Stimulated activated naive CD4-positive, alpha-beta T cell (primary cell): Measurements from ENCODE around the gene MC1R.
"Not testable (repeated sequence)": the region's sequence is repeated elsewhere in the genome, so short reads cannot be mapped to it uniquely, and the experiment has no call there.

ENCODE experiments used
- DNase-seq, 6 experiments: peaks; one replicate each; lab custom pipeline; 2025; lab: John Stamatoyannopoulos, UW

Gene MC1R

GRCh38 chr16:89934611-89935553 is 16.2 kb downstream of the MC1R start:
- no peak for DNase-seq

DNA sequence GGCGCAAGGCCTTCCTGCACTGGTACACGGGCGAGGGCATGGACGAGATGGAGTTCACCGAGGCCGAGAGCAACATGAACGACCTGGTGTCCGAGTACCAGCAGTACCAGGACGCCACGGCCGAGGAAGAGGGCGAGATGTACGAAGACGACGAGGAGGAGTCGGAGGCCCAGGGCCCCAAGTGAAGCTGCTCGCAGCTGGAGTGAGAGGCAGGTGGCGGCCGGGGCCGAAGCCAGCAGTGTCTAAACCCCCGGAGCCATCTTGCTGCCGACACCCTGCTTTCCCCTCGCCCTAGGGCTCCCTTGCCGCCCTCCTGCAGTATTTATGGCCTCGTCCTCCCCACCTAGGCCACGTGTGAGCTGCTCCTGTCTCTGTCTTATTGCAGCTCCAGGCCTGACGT is 17.0 kb downstream of the MC1R start:
- not testable (repeated sequence) for DNase-seq

GRCh38 chr16:89936034-89936433 is 17.4 kb downstream of the MC1R start:
- no peak for DNase-seq

DNA sequence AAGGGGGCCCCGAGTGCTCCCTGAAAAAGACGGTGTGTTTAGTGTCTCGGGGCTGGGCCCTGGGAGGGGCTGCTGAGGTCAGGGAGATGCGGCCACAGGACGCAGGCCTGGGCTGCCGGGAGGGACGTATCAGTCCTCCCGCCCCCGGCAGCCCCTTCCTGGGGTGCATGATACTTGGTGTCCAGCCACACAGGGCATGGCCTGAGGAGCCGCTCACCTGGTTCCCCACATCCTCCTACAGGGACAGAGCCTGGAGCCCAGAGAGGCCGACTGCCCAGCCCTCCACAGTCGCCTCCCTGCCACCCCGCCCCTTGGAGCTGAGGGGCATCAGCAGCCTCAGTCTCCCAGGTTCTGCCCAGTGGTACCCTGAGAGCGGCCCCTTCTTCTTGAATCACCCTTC is 17.8 kb downstream of the MC1R start:
- DNase-seq = no peak

DNA sequence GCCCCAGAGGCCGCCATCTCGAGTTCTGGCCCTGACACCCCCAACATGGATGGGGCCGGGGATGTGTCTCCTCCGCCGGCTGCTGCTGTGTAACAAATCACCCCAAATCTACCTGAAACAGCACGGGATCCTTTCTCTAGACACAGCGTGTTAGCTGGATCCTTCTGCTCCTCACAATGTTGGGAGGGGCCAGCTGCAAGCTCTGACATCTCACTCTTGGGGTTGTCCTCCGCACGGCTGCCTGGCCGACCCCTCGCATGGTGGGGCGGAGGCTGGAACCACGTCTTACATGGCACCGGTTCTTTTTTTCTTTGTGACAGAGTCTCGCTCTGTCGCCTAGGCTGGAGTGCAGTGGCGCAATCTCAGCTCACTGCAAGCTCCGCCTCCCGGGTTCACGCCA is 18.3 kb downstream of the MC1R start:
- DNase-seq = no peak

DNA sequence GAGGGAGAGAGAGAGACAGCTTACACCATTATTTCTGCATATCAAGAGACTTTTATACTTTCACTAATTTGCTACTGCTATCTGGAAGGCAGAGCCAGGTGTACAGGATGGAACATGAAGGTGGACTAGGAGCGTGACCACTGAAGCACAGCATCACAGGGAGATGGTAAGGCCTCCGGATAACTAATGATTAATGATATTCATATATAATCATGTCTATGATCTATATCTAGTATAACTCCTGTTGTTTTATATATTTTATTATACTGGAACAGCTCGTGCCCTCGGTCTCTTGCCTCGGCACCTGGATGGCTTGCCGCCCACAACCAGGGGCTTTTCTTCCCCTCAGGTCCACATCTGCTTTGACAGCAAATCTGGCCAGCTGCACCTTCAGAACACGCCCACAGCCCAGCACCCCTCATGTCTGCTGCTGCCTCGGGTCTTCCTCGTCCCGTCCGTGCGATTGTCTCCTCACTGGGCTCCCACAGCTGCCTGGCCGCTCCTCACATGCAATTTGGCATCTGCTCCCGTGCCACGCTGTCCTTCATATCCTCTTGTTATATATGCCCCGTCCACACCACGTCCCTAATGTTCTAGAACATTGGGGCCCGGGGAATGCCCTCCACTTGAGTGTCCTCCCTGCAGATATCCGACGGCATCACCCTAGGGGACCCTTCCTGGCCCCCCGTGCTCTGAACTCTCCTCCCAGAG is 19.7 kb downstream of the MC1R start:
- DNase-seq = no peak

DNA sequence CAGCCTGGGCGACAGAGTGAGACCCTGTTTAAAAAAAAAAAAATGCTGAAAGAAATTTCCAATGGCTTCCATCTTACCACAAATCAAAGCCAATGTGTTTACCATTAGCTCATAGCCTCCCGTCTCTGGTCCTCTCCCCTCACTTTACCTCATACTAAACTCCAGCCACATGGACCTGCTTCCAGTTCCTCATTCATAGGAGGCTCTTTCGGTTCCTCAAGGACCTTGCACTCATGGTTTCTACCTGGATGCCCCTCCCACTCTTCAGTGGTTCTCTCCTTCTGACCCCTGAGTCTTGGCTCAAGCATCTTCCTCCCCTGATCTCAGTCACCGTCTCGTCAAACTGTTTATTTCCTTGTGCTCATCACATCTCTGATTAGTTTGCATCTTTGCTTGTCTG is 26.1 kb downstream of the MC1R start:
- no peak for DNase-seq

- no peak for DNase-seq
Measured at GRCh38 chr16:89945654-89946053, 27.0 kb downstream of the MC1R start.

GRCh38 chr16:89946515-89946914 is 27.9 kb downstream of the MC1R start:
- no peak for DNase-seq

DNA sequence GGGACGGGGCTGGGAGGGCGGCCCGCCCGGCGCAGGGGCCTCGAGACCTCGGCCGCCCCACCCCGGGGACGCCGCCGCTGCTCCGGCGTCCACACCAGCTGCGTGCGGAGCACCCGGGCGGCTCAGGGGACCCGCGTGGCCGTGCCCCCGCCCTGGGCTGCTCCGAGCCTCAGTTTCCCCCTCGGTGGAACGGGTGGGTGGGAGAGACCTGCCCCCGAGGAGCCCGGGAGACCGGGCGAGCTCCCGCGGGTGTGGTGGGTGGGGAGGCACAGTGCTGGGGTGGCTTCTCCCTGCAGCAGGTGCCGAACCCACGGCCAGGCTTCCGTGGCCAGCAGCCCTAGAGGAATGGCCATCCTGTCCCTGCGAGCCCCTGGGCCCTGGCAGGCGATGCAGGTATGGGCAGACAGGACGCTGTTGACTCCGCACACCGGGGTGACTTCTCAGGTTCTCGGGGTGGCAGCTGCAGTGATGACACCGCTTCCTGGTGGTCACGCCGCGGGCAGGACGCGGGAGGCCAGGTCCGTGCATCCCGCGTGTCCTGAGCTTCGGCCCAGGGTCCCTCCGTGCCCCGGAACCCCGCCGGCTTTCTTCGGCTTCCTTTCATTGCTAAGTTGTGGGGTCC is 30.6 kb downstream of the MC1R start:
- no peak for DNase-seq

DNA sequence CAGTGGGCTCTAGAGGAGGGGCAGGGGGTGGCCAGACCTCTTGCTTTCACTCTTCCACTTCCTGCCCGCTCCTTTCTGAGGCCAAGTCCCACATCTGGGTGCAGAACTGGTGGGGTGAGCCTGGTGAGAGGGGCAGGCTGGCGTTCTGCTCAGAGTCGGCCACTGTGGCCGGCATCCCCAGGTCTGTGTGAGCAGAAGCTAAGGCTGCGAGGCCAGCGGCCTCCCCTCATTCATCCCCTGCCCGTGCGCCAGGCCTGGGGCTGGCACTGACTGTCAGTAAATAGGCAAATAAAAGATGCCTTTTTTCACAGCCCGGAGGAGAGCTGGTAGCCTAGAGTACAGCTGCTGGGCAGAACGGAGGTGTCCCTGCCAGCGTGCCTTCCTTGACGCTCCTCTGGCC is 31.1 kb downstream of the MC1R start:
- no peak for DNase-seq

DNA sequence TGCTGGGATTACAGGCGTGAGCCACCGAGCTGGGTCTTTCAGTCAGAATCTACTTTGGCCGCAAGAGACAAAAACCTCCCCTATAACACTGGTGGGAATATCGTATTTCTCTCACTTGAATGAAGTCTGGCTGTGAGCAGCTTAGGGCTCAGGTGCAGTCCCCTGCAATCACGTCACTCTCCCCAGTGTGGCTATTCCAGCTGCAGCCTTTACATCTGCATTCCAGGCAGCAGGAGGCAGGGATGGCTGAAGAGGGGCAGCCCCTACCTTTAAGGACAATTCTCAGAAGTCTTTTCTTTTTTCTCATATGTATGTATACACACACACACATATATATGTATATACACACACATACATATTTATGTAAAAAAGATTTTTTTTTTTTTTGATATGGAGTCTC is 32.8 kb downstream of the MC1R start:
- DNase-seq = no peak

DNA sequence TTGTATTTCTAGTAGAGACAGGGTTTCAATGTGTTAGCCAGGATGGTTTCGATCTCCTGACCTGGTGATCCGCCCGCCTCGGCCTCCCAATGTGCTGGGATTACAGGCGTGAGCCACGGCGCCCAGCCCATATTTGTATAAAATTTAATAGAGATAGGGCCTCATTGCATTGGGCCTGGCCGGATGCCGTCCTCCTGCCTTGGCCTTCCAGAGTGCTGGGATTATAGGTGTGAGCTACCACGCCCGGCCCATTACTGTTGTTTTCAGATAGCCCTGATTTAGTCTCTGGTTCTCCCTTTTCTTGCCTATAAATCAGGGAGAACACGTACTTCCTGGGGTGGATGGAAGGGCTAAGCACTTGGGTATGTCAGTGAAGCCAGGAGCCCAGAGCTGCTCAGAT is 33.4 kb downstream of the MC1R start:
- DNase-seq = no peak

GRCh38 chr16:89952551-89952950 is 33.9 kb downstream of the MC1R start:
- DNase-seq = no peak

DNA sequence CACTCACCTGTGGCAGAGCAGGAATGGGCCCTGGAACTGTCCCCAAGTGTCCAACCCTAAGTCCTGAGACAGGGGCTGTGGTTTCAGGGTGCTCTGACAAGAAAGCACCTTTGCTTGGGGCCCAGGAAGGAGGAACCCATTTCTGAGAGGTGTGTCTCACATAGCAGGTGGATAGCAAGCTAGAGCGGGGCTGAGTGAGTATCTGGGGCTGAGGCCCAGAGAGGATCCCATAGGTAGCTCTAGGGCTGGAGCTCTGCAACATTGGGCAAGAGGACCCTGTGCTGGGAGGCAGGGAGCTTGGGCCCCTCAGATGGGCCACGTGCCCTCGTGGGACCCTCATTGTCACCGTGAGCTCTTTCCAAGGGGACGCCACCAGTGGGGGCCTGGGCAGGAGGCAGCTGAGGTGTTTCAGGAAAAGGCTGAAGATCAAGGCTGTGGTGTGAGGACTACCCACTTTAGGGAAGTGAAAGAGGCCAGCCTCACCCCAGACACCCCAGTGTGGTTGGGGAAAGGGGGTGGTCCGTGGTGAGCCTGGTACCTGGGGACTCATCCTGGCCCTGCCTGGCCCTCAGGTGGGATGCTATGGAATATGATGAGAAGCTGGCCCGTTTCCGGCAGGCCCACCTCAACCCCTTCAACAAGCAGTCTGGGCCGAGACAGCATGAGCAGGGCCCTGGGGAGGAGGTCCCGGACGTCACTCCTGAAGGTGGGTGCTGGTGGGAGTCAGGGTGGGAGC is 35.2 kb downstream of the MC1R start:
- no peak for DNase-seq

DNA sequence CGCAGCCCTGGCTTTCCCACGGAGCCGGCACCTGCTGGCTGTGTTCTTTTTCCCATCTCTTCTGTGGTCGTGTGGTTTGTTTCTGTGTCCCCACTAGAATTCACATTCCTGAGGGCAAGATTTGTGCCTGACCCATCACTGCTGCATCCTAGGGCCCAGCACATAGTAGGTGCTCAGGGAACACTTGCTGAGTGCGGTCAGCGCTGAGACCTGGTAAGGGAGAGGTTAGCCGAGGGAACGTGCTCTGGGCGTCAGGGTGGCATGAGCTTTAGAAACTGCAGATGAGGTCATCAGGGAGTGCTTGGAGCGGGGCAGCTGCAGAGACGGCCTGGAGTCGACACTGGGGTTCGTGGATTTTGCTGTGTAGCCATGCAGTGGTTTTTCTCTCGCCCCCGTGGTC is 35.8 kb downstream of the MC1R start:
- DNase-seq = no peak

- DNase-seq = no peak
Measured at GRCh38 chr16:89955001-89955685, 36.5 kb downstream of the MC1R start.

- DNase-seq = no peak
Measured at GRCh38 chr16:89956505-89957215, 38.0 kb downstream of the MC1R start.

DNA sequence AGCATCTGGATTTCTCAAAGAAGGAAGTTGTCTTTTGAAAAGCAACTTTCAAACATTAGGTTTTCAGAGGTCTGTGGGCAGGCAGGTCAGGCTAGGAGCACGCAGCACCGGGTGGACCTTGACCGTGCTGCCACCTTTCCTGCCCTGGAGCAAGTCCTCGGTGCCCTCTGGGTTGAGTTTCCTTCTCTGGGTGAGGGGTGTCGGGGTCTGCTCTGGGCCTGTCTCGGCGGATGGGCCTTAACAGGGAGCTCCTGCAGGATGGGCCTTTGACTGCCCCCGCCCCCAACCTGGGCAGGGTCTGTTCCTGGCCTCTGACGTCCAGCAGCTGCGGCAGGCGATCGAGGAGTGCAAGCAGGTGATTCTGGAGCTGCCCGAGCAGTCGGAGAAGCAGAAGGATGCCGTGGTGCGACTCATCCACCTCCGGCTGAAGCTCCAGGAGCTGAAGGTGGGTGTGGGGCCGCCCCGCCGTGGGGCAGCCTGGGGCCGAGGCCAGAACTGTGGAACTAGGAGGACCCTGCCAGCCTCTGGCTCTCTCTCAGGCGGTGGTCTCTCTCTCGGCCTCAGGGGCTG is 38.6 kb downstream of the MC1R start:
- DNase-seq = no peak

- DNase-seq = no peak
Measured at GRCh38 chr16:89958068-89958467, 39.4 kb downstream of the MC1R start.

- DNase-seq = no peak
Measured at GRCh38 chr16:89958596-89958995, 39.9 kb downstream of the MC1R start.
